ENCODE data around the gene PDE6B. TPM values are rescaled to one million over a fixed set of nuclear protein-coding genes. Genes with fewer than 3 reads are reported as not detected.
A peak's percentile ranks its signal among the peaks of the same experiment; 100 is the strongest.
"Not testable (repeated sequence)": the region's sequence is repeated elsewhere in the genome, so short reads cannot be mapped to it uniquely, and the experiment has no call there.

Gene PDE6B
- total and polyA plus RNA-seq, 2 donors = 7.7 to 22.5 TPM

DNA sequence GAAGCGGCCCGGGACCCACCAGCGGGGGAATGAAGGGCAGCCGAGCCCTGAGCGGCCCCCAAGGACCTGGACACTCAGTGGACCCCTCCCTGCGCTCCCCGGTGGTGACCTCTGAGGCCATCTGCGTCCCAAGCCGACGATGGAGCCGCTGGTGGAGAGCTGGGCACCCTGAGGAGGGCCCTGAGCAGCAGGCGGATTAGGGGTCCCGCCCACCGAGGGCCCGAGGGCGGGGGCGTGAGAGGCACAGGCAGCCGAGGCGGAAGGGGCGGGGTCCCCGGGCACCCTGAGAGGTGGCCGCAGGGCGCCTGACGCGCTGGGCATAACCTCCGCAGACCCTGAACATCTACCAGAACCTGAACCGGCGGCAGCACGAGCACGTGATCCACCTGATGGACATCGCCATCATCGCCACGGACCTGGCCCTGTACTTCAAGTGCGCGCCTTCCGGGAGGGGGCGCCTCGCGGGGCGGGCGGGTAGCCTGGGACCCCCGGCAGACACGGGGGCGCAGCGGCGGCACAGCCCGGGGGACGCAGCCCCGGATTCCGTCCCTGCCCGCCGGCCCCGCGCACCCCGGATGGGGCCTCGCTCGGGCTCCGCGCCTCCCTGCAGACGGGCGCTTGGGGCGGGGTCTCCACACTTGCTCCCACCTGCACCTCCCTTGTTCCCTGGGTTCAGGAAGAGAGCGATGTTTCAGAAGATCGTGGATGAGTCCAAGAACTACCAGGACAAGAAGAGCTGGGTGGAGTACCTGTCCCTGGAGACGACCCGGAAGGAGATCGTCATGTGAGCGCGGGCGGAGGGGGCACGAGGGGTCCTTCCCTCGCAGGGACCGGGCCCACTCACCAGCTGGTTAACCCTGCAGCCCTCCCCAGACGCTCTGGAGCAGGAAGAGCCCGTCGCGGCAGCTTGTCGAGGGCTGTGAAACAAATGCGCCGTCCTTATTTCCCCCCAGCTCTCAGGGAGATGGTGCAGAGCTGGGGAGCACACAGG, 38.4 kb downstream of the PDE6B start:
- Histone ChIP-seq H3K9me3 (ENCODE audit: control insufficient read depth in 2 of 2, insufficient read depth in 1 of 2, low read length in 1 of 2) (peaks cover 0 to 1% of the 10 kb centered on the region in 2 donors), H3K27ac (ENCODE audit: low read depth in 1 of 2, low read length in 1 of 2) (peak overlapping the region; percentile 78 to 86), H3K36me3 (ENCODE audit: control insufficient read depth in 2 of 2, insufficient read depth in 2 of 2, low read length in 1 of 2) (peaks cover 2 to 4% of the 10 kb centered on the region in 2 donors), H3K27me3 (ENCODE audit: control insufficient read depth in 2 of 2, insufficient read depth in 1 of 2, low read length in 1 of 2) (no peaks in the 10 kb centered on the region), H3K4me3 (ENCODE audit: low read length in 2 of 2) (peak overlapping the region; percentile 69 to 85), H3K4me1 (ENCODE audit: control insufficient read depth in 2 of 2, insufficient read depth in 2 of 2, low read length in 2 of 2) (peaks cover 4 to 13% of the 10 kb centered on the region in 2 donors)
- whole genome bisulfite sequencing = 1% methylated on average over 80 of the region's 80 CpGs
- DNase-seq (ENCODE audit: low read depth in 6 of 9, low spot score in 9 of 9) = peak in 7 of 9 donors; percentile 29 to 86 (median 66)

- DNase-seq (ENCODE audit: low read depth in 6 of 9, low spot score in 9 of 9) = no peak
- 98% methylated on average over 24 of the region's 24 CpGs for WGBS
- Histone ChIP-seq H3K27me3 (ENCODE audit: control insufficient read depth in 2 of 2, insufficient read depth in 1 of 2, low read length in 1 of 2) (no peaks in the 10 kb centered on the region), H3K36me3 (ENCODE audit: control insufficient read depth in 2 of 2, insufficient read depth in 2 of 2, low read length in 1 of 2) (peaks cover 2 to 4% of the 10 kb centered on the region in 2 donors), H3K9me3 (ENCODE audit: control insufficient read depth in 2 of 2, insufficient read depth in 1 of 2, low read length in 1 of 2) (no peaks in the 10 kb centered on the region), H3K4me1 (ENCODE audit: control insufficient read depth in 2 of 2, insufficient read depth in 2 of 2, low read length in 2 of 2) (peaks cover 4 to 13% of the 10 kb centered on the region in 2 donors), H3K4me3 (ENCODE audit: low read length in 2 of 2) (no peak overlapping the region), H3K27ac (ENCODE audit: low read depth in 1 of 2, low read length in 1 of 2) (no peak overlapping the region)
Measured at GRCh38 chr4:664713-665231, 39.4 kb downstream of the PDE6B start.

DNA sequence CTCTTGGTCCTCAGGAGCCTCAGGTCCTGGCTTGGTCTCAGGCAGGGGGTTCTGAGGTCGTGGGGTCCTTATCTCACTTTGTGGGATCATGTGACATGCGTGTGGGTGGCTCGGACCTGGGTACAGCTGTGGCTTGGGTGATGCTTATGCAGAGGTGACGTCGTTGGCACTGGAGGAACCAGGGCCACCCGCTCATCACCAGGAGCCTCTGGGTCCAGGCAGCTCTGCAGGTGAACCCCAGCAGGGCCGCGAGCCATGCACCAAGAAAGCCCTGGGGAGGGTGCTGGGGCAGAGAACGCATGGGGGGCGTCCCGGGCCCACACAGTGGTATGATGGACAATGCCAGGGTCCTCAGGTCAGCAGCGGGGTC, 40.0 kb downstream of the PDE6B start:
- H3K36me3 ChIP-seq (ENCODE audit: control insufficient read depth in 2 of 2, insufficient read depth in 2 of 2, low read length in 1 of 2) = peaks cover 2 to 4% of the 10 kb centered on the region in 2 donors
- DNase-seq (ENCODE audit: low read depth in 6 of 9, low spot score in 9 of 9) = no peak
- no peak overlapping the region for H3K27ac ChIP-seq (ENCODE audit: low read depth in 1 of 2, low read length in 1 of 2)
- no peak overlapping the region for H3K4me3 ChIP-seq (ENCODE audit: low read length in 2 of 2)
- no peaks in the 10 kb centered on the region for H3K9me3 ChIP-seq (ENCODE audit: control insufficient read depth in 2 of 2, insufficient read depth in 1 of 2, low read length in 1 of 2)
- WGBS = 95% methylated on average over 12 of the region's 12 CpGs
- H3K27me3 ChIP-seq (ENCODE audit: control insufficient read depth in 2 of 2, insufficient read depth in 1 of 2, low read length in 1 of 2) = no peaks in the 10 kb centered on the region
- H3K4me1 ChIP-seq (ENCODE audit: control insufficient read depth in 2 of 2, insufficient read depth in 2 of 2, low read length in 2 of 2) = peaks cover 4 to 13% of the 10 kb centered on the region in 2 donors

DNA sequence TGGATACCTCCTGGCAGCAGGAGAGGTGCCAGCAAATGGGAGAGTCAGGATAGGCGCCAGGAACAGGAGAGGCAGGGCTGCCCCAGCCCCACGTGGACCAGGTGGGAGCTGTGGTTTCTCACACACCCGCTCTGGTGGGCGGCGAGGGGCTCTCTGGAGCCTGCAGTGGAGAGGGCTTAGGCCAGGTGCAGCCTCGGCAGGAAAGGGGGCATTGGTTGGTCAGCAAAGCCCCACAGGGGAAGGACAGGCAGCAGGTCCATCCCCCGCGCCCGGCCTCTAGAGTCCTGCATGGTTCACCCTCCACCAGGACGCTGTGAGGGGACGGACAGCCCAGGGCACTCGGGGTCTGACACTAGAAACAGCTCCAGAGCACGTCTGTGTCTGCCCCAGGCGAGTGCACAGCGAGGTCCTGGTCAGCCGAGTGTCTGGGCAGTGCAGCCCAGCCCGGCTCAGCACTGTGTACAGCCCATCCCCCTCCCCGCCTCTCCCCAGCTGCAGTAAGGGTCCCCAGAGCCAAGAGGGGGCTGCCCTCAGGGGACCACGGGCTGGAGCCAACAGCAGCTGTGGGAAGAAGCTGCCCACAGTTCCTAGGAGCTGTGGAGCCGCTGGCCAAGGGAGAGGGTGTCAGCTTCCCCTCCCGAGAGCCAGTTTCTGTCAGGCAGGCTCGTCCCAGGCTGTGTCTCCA, 40.5 kb downstream of the PDE6B start:
- Histone ChIP-seq H3K27me3 (ENCODE audit: control insufficient read depth in 2 of 2, insufficient read depth in 1 of 2, low read length in 1 of 2) (no peaks in the 10 kb centered on the region), H3K27ac (ENCODE audit: low read depth in 1 of 2, low read length in 1 of 2) (no peak overlapping the region), H3K4me1 (ENCODE audit: control insufficient read depth in 2 of 2, insufficient read depth in 2 of 2, low read length in 2 of 2) (peaks cover 4 to 13% of the 10 kb centered on the region in 2 donors), H3K36me3 (ENCODE audit: control insufficient read depth in 2 of 2, insufficient read depth in 2 of 2, low read length in 1 of 2) (peaks cover 5 to 6% of the 10 kb centered on the region in 2 donors), H3K4me3 (ENCODE audit: low read length in 2 of 2) (no peak overlapping the region), H3K9me3 (ENCODE audit: control insufficient read depth in 2 of 2, insufficient read depth in 1 of 2, low read length in 1 of 2) (no peaks in the 10 kb centered on the region)
- WGBS = 93% methylated on average over 22 of the region's 22 CpGs
- DNase-seq (ENCODE audit: low read depth in 6 of 9, low spot score in 9 of 9) = no peak

GRCh38 chr4:666436-666810, 41.0 kb downstream of the PDE6B start:
- Histone ChIP-seq H3K27ac (ENCODE audit: low read depth in 1 of 2, low read length in 1 of 2) (no peak overlapping the region), H3K27me3 (ENCODE audit: control insufficient read depth in 2 of 2, insufficient read depth in 1 of 2, low read length in 1 of 2) (no peaks in the 10 kb centered on the region), H3K4me3 (ENCODE audit: low read length in 2 of 2) (no peak overlapping the region), H3K9me3 (ENCODE audit: control insufficient read depth in 2 of 2, insufficient read depth in 1 of 2, low read length in 1 of 2) (no peaks in the 10 kb centered on the region), H3K36me3 (ENCODE audit: control insufficient read depth in 2 of 2, insufficient read depth in 2 of 2, low read length in 1 of 2) (peaks cover 10 to 11% of the 10 kb centered on the region in 2 donors), H3K4me1 (ENCODE audit: control insufficient read depth in 2 of 2, insufficient read depth in 2 of 2, low read length in 2 of 2) (peaks cover 4 to 13% of the 10 kb centered on the region in 2 donors)
- 96% methylated on average over 22 of the region's 22 CpGs for WGBS
- DNase-seq (ENCODE audit: low read depth in 6 of 9, low spot score in 9 of 9) = no peak

DNA sequence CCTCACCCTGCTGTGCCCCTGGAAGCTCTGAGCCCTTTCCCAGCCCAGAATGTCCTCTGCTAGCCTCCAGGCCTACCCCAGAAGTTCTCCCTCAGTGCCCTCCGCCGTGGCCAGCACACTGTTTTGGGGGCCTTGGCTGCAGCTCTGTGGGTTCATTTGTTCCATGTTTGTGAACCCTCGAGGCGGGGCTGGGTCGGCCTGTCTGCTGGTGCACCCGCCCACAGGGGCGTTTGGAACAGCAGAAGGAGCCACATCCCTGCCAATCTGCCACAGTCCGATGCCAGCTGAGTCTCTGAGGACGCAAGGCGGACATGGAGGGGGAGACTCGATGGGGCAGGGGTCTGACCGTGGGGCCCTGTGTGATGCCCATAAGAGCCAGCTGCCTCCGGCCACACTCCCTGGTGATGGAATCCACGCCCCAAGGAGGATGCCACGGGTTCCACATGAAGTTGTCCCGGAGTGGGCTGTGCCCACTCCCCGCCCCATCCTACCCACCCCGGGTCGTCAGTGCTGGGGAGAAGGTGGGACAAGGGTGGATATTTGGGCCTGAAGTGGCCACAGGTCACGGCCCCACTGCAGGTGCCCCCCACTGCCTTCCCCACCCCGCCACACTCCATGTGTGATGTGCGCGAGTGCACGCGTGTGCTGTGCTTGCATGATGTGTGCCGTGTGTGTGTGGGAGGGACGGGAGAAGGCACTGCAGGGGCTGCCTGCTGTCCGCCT, 41.6 kb downstream of the PDE6B start:
- no peaks in the 10 kb centered on the region for H3K9me3 ChIP-seq (ENCODE audit: control insufficient read depth in 2 of 2, insufficient read depth in 1 of 2, low read length in 1 of 2)
- peaks cover 14 to 15% of the 10 kb centered on the region in 2 donors for H3K36me3 ChIP-seq (ENCODE audit: control insufficient read depth in 2 of 2, insufficient read depth in 2 of 2, low read length in 1 of 2)
- H3K4me3 ChIP-seq (ENCODE audit: low read length in 2 of 2) = no peak overlapping the region
- 96% methylated on average over 28 of the region's 28 CpGs for WGBS
- peaks cover 4 to 13% of the 10 kb centered on the region in 2 donors for H3K4me1 ChIP-seq (ENCODE audit: control insufficient read depth in 2 of 2, insufficient read depth in 2 of 2, low read length in 2 of 2)
- no peak for DNase-seq (ENCODE audit: low read depth in 6 of 9, low spot score in 9 of 9)
- no peak overlapping the region for H3K27ac ChIP-seq (ENCODE audit: low read depth in 1 of 2, low read length in 1 of 2)
- H3K27me3 ChIP-seq (ENCODE audit: control insufficient read depth in 2 of 2, insufficient read depth in 1 of 2, low read length in 1 of 2) = no peaks in the 10 kb centered on the region

DNA sequence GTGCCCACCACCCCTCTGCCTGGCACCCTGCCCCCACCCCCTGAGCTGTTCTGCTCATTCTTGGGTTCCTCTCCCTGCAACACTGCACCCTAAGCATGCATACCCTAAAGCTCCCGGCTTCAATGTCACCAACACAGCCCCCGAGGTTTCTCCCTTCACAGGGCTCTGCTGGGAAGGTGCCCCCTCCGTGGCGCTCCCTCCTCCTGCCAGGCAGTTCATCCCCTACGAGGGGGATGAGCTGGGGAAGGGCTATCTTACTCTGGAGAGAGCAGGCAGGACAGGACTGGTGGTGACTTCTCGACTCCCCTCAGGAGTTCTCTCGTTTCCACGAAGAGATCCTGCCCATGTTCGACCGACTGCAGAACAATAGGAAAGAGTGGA, 42.2 kb downstream of the PDE6B start:
- 88% methylated on average over 10 of the region's 10 CpGs for WGBS
- Histone ChIP-seq H3K27ac (ENCODE audit: low read depth in 1 of 2, low read length in 1 of 2) (no peak overlapping the region), H3K36me3 (ENCODE audit: control insufficient read depth in 2 of 2, insufficient read depth in 2 of 2, low read length in 1 of 2) (peaks cover 18 to 19% of the 10 kb centered on the region in 2 donors), H3K27me3 (ENCODE audit: control insufficient read depth in 2 of 2, insufficient read depth in 1 of 2, low read length in 1 of 2) (no peaks in the 10 kb centered on the region), H3K9me3 (ENCODE audit: control insufficient read depth in 2 of 2, insufficient read depth in 1 of 2, low read length in 1 of 2) (no peaks in the 10 kb centered on the region), H3K4me3 (ENCODE audit: low read length in 2 of 2) (no peak overlapping the region), H3K4me1 (ENCODE audit: control insufficient read depth in 2 of 2, insufficient read depth in 2 of 2, low read length in 2 of 2) (peaks cover 4 to 13% of the 10 kb centered on the region in 2 donors)
- no peak for DNase-seq (ENCODE audit: low read depth in 6 of 9, low spot score in 9 of 9)

- not testable (repeated sequence) for H3K4me3 ChIP-seq (ENCODE audit: low read length in 2 of 2); H3K9me3 ChIP-seq (ENCODE audit: control insufficient read depth in 2 of 2, insufficient read depth in 1 of 2, low read length in 1 of 2); DNase-seq (ENCODE audit: low read depth in 6 of 9, low spot score in 9 of 9); H3K27ac ChIP-seq (ENCODE audit: low read depth in 1 of 2, low read length in 1 of 2); H3K27me3 ChIP-seq (ENCODE audit: control insufficient read depth in 2 of 2, insufficient read depth in 1 of 2, low read length in 1 of 2)
- 98% methylated on average over 6 of the region's 6 CpGs for WGBS
- Histone ChIP-seq H3K4me1 (ENCODE audit: control insufficient read depth in 2 of 2, insufficient read depth in 2 of 2, low read length in 2 of 2) (peaks cover 6 to 12% of the 10 kb centered on the region in 2 donors), H3K36me3 (ENCODE audit: control insufficient read depth in 2 of 2, insufficient read depth in 2 of 2, low read length in 1 of 2) (peaks cover 18 to 25% of the 10 kb centered on the region in 2 donors)
Measured at GRCh38 chr4:668219-668618, 42.8 kb downstream of the PDE6B start.

All from thymus (tissue), 11 donors.